KMS-11 (cell line): ENCODE data around the gene DNAJC28.
"Not testable (repeated sequence)": the region's sequence is repeated elsewhere in the genome, so short reads cannot be mapped to it uniquely, and the experiment has no call there.

ENCODE experiments used
- H2AFZ ChIP-seq: fragments of 200-600 bp; sonication (generic); 2 replicates; pipeline ENCODE4 v1.6.1; 2016; ENCODE audit warnings: antibody characterized with exemption, mixed run types, low read depth
- H3K27ac ChIP-seq: fragments of 200-600 bp; sonication (generic); 2 replicates; pipeline ENCODE4 v1.6.1; 2016; ENCODE audit warnings: mild to moderate bottlenecking, mixed run types
- H3K27me3 ChIP-seq: fragments of 200-600 bp; sonication (generic); 2 replicates; pipeline ENCODE4 v1.6.1; 2017; ENCODE audit warnings: mild to moderate bottlenecking, low read depth, mixed run types, moderate library complexity; ENCODE audit not compliant: insufficient read depth
- H3K36me3 ChIP-seq: fragments of 200-600 bp; sonication (generic); 2 replicates; pipeline ENCODE4 v1.6.1; 2017; ENCODE audit warnings: mild to moderate bottlenecking, mixed run types; ENCODE audit not compliant: insufficient read depth
- H3K4me1 ChIP-seq: fragments of 200-600 bp; sonication (generic); 2 replicates; pipeline ENCODE4 v1.6.1; 2016; ENCODE audit warnings: mild to moderate bottlenecking, low read depth, mixed run types; ENCODE audit not compliant: poor library complexity, severe bottlenecking
- H3K4me2 ChIP-seq: fragments of 200-600 bp; sonication (generic); 2 replicates; pipeline ENCODE4 v1.7.0; 2016; ENCODE audit warnings: mild to moderate bottlenecking, mixed run types
- H3K4me3 ChIP-seq: fragments of 200-600 bp; sonication (generic); IDR thresholded peaks from 2 replicates; pipeline ENCODE4 v1.6.1; 2017; ENCODE audit warnings: low read depth, low read length, mixed read lengths; ENCODE audit not compliant: insufficient read depth
- H3K79me2 ChIP-seq: fragments of 200-600 bp; sonication (generic); 2 replicates; pipeline ENCODE4 v1.6.1; 2016; ENCODE audit warnings: low read depth, mixed run types; ENCODE audit not compliant: insufficient read depth
- H3K9ac ChIP-seq: fragments of 200-600 bp; sonication (generic); 2 replicates; pipeline ENCODE4 v1.6.1; 2016; ENCODE audit warnings: mild to moderate bottlenecking, mixed run types
- H4K20me1 ChIP-seq: fragments of 200-600 bp; sonication (generic); 2 replicates; pipeline ENCODE4 v1.6.1; 2016; ENCODE audit warnings: mild to moderate bottlenecking, mixed run types; ENCODE audit not compliant: insufficient read depth
- TF ChIP-seq, protein P1 (sequence below): fragments of 200-600 bp; sonication (generic); conservative IDR thresholded peaks from 2 replicates; pipeline ENCODE4 v1.6.1; 2017; ENCODE audit warnings: low read depth, mild to moderate bottlenecking, antibody characterized with exemption, low read length, moderate library complexity, mixed read lengths

Gene DNAJC28

DNA sequence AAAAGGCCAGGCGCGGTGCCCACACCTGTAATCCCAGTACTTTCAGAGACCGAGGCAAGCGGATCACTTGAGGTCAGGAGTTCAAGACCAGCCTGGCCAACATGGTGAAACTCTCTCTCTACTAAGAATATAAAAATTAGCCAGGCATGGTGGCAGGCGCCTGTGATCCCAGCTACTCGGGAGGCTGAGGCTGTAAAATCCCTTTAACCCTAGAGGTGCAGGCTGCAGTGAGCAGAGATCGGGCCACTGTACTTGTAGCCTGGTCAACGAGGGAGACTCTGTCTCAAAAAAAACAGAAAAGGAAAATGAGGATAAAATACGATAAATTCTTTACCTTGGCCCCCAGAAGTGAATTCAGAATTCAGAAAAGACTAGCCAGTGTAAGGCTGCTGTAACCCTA is 13.3 kb downstream of the DNAJC28 start:
- H3K27me3 ChIP-seq: no peaks in the 10 kb centered on the region; the same call in 1 of the 2 replicates
- TF ChIP-seq, protein P1, sequence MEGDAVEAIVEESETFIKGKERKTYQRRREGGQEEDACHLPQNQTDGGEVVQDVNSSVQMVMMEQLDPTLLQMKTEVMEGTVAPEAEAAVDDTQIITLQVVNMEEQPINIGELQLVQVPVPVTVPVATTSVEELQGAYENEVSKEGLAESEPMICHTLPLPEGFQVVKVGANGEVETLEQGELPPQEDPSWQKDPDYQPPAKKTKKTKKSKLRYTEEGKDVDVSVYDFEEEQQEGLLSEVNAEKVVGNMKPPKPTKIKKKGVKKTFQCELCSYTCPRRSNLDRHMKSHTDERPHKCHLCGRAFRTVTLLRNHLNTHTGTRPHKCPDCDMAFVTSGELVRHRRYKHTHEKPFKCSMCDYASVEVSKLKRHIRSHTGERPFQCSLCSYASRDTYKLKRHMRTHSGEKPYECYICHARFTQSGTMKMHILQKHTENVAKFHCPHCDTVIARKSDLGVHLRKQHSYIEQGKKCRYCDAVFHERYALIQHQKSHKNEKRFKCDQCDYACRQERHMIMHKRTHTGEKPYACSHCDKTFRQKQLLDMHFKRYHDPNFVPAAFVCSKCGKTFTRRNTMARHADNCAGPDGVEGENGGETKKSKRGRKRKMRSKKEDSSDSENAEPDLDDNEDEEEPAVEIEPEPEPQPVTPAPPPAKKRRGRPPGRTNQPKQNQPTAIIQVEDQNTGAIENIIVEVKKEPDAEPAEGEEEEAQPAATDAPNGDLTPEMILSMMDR: no peak
- peak overlapping the region; percentile 78 for H2AFZ ChIP-seq
- H3K4me2 ChIP-seq: peak overlapping the region; percentile 98
- no peak overlapping the region; the same call in 1 of the 2 replicates for H3K27ac ChIP-seq
- no peaks in the 10 kb centered on the region for H3K36me3 ChIP-seq
- peaks cover 26% of the 10 kb centered on the region for H3K79me2 ChIP-seq
- H4K20me1 ChIP-seq: no peaks in the 10 kb centered on the region
- H3K4me3 ChIP-seq: no peak overlapping the region
- H3K4me1 ChIP-seq: peaks cover 13% of the 10 kb centered on the region
- H3K9ac ChIP-seq: peak overlapping the region; percentile 67; the same call in 1 of the 2 replicates

DNA sequence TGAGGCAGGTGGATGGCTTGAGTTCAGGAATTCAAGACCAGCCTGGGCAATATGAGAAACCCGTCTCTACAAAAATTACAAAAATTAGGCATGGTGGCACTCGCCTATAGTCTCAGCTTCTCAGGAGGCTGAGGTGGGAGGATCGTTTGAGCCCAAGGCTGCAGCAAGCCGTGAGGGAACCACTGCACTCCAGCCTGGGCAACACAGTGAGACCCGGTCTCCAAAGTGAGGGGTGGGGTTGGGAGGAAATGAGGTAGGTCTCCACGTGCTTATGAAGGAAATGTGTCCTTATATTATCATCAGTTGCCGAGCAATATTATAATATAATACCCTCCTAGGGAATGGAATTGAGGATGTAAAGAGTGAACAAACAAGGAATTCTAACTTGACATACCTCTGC is 14.4 kb downstream of the DNAJC28 start:
- Histone ChIP-seq H3K27me3 (no peaks in the 10 kb centered on the region; the same call in 1 of the 2 replicates), H2AFZ (no peak overlapping the region), H3K4me2 (no peak overlapping the region), H3K36me3 (no peaks in the 10 kb centered on the region), H3K27ac (no peak overlapping the region), H3K79me2 (peaks cover 34% of the 10 kb centered on the region), H3K4me3 (no peak overlapping the region), H3K4me1 (peaks cover 13% of the 10 kb centered on the region), H3K9ac (no peak overlapping the region), H4K20me1 (no peaks in the 10 kb centered on the region)
- TF ChIP-seq, protein P1: no peak

DNA sequence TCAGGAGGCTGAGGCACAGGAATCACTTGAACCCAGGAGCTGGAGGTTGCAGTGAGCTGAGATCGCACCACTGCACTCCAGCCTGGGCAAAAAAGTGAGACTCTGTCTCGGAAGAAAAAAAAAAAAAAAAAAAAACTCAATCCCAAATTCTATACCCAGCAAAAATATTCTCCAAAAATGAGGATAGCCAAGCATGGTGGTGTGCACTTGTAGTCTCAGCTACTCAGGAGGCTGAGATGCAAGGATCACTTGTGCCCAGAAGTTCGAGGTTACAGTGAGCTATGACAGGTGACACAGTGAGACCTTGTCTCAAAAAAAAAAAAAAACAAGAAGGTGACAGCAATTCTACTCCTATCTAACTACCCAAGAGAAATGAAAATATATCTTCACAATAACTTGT is 18.2 kb downstream of the DNAJC28 start:
- H3K27ac ChIP-seq: no peak overlapping the region
- H3K4me1 ChIP-seq: peaks cover 4% of the 10 kb centered on the region
- H3K36me3 ChIP-seq: no peaks in the 10 kb centered on the region
- no peaks in the 10 kb centered on the region for H3K27me3 ChIP-seq
- no peaks in the 10 kb centered on the region for H4K20me1 ChIP-seq
- H3K4me2 ChIP-seq: no peak overlapping the region
- H3K79me2 ChIP-seq: peaks cover 31% of the 10 kb centered on the region
- H3K9ac ChIP-seq: no peak overlapping the region
- H3K4me3 ChIP-seq: no peak overlapping the region
- no peak overlapping the region for H2AFZ ChIP-seq
- TF ChIP-seq, protein P1: no peak

DNA sequence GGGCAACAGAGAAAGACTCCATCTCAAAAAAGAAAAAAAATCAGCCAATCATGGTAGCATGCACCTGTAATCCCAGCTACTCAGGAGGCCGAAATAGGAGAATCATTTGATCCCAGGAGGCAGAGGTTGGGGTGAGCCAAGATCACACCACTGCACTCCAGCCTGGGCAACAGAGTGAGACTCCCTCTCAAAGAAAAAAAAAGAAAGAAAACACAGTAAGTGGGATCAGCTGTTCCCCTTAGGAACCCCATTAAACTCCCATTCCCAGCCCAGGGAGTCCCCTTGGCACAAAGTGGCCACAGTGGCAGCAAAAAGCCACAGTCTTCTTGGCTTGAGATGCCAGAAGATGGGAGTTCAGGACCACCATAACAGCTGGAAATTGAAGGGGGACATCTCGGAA is 20.8 kb downstream of the DNAJC28 start:
- Histone ChIP-seq H3K79me2 (peaks cover 11% of the 10 kb centered on the region; the same call in 1 of the 2 replicates), H3K4me2 (no peak overlapping the region), H2AFZ (no peak overlapping the region), H3K4me1 (no peaks in the 10 kb centered on the region), H3K4me3 (no peak overlapping the region), H3K27ac (no peak overlapping the region), H4K20me1 (no peaks in the 10 kb centered on the region), H3K36me3 (no peaks in the 10 kb centered on the region), H3K9ac (no peak overlapping the region), H3K27me3 (no peaks in the 10 kb centered on the region)
- TF ChIP-seq, protein P1: no peak

DNA sequence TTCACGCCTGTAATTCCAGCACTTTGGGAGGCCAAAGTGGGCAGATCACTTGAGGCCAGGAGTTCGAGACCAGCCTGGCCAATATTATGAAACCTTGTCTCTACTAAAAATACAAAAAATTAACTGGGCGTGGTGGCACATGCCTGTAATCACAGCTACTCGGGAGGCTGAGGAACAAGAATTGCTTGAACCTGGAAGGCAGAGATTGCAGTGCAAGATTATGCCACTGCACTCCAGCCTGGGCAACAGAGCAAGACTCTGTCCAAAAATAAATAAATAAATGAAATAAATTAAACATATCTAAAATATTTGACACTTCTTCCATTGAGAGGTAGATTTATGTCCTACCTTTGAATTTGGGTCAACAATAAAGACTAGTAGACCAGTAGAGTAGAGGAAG is 22.3 kb downstream of the DNAJC28 start:
- H3K36me3 ChIP-seq, H2AFZ ChIP-seq: not testable (repeated sequence)

More for the DNA sequence above, 22.3 kb downstream of the DNAJC28 start:
- H3K79me2 ChIP-seq, H3K4me1 ChIP-seq, H3K27ac ChIP-seq, H3K4me3 ChIP-seq, H4K20me1 ChIP-seq, H3K4me2 ChIP-seq, H3K9ac ChIP-seq, H3K27me3 ChIP-seq: not testable (repeated sequence)
